A673 (cell line): ENCODE results near the gene CD74. TPM values are rescaled to one million over a fixed set of nuclear protein-coding genes. Genes with fewer than 3 reads are reported as not detected.

ENCODE experiments used
- BruUV-seq: library from RNA; stranded (reverse); fragments of 400-500 nt; replicated peaks from 2 replicates; lab custom pipeline; 2021; lab: Mats Ljungman, UMichigan
- CTCF ChIA-PET: fragments of 300-600 bp; sonication (Branson Sonifier 250); formaldehyde crosslinking; loops from one replicate; lab custom pipeline; 2022; ENCODE audit warnings: antibody characterized with exemption; lab: Charles Lee
- POLR2A ChIA-PET: fragments of 300-600 bp; sonication (Branson Sonifier 250); formaldehyde crosslinking; loops from one replicate; lab custom pipeline; 2022; ENCODE audit warnings: antibody characterized with exemption; ENCODE audit not compliant: low non-redundant PET; lab: Charles Lee
- DNase-seq: peaks from one replicate; pipeline ENCODE4 v3.0.0-alpha.2; 2015; ENCODE audit warnings: low spot score
- H3K27ac ChIP-seq: fragments of 200-600 bp; sonication (generic); 2 replicates; pipeline ENCODE4 v1.5.1; 2016; ENCODE audit warnings: mixed run types, low read depth, mild to moderate bottlenecking, mixed read lengths, antibody characterized with exemption, low read length; ENCODE audit not compliant: poor library complexity, severe bottlenecking
- H3K27me3 ChIP-seq: fragments of 200-600 bp; sonication (generic); replicated peaks from 2 replicates; pipeline ENCODE4 v1.6.1; 2017; ENCODE audit warnings: mixed run types, low read depth, mild to moderate bottlenecking, mixed read lengths, antibody characterized with exemption, low read length; ENCODE audit not compliant: insufficient read depth, poor library complexity
- H3K36me3 ChIP-seq: fragments of 200-600 bp; sonication (generic); 2 replicates; pipeline ENCODE4 v1.6.1; 2016; ENCODE audit warnings: mixed run types, mild to moderate bottlenecking, mixed read lengths, antibody characterized with exemption, low read length; ENCODE audit not compliant: insufficient read depth, poor library complexity, severe bottlenecking
- H3K4me1 ChIP-seq: fragments of 200-600 bp; sonication (generic); 2 replicates; pipeline ENCODE4 v1.6.1; 2017; ENCODE audit warnings: mixed run types, mild to moderate bottlenecking, mixed read lengths, antibody characterized with exemption, low read length; ENCODE audit not compliant: insufficient read depth, poor library complexity, severe bottlenecking
- H3K4me3 ChIP-seq: fragments of 200-600 bp; sonication (generic); 2 replicates; pipeline ENCODE4 v1.5.1; 2016; ENCODE audit warnings: low read depth, mixed run types, mild to moderate bottlenecking, mixed read lengths, low read length; ENCODE audit not compliant: poor library complexity, severe bottlenecking
- H3K9me3 ChIP-seq: fragments of 200-600 bp; sonication (generic); 2 replicates; pipeline ENCODE4 v1.6.1; 2016; ENCODE audit warnings: mixed run types, low read depth, mild to moderate bottlenecking, mixed read lengths, antibody characterized with exemption, low read length; ENCODE audit not compliant: poor library complexity, severe bottlenecking
- EZH2 ChIP-seq: fragments of 200-600 bp; sonication (generic); IDR thresholded peaks from 2 replicates; pipeline ENCODE4 v1.6.1; 2017; ENCODE audit warnings: borderline replicate concordance, low read depth, mild to moderate bottlenecking, mixed read lengths, antibody characterized with exemption, low read length; ENCODE audit not compliant: poor library complexity, severe bottlenecking
- intact Hi-C: fragments of 100-400 bp; cut with micrococcal nuclease; formaldehyde crosslinking; loops from one replicate; pipeline ENCODE4 v1.10.0; 2022; ENCODE audit not compliant: unreplicated experiment
- total RNA-seq: library from RNA; stranded (reverse); gene quantifications from 2 replicates; pipeline ENCODE4 v1.2.3, GENCODE V29; 2021
- TF ChIP-seq, protein P1 (sequence below): fragments of 300-800, 200-600 bp; sonication (generic); conservative IDR thresholded peaks from 2 replicates; pipeline ENCODE4 v1.5.1; 2017; ENCODE audit warnings: low read depth, mild to moderate bottlenecking, antibody characterized with exemption, low read length, moderate library complexity, mixed read lengths

Gene CD74
- total RNA-seq, 1 experiment from 2014 or later: not detected

DNA sequence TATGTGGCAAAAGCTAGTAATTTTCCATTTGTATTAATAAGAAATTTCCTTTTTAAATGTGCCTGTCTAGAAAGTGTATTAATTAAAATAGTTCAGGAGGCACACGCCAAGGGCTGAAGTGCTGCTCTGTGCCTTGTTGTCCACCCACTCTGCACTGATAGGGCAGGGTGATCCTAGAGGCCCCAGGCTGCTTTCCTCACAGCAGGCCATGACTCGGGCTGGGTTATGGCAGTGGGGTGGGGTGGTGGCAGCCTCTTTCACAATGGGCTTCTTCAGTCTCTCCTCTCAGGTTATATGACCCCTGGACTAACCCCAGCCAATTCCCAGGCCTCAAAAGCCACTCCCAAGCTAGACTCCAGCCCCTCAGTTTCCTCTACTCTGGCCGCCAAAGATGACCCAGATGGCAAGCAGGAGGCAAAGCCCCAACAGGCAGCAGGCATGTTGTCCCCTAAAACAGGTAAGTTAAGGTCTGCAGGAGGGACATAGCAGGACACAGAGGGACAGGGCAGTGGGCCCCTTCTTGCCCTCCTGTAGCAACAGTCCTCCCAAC, 19.5 kb downstream of the CD74 start:
- CTCF ChIA-PET: no interaction called here
- no TSS peak for BruUV-seq

DNA sequence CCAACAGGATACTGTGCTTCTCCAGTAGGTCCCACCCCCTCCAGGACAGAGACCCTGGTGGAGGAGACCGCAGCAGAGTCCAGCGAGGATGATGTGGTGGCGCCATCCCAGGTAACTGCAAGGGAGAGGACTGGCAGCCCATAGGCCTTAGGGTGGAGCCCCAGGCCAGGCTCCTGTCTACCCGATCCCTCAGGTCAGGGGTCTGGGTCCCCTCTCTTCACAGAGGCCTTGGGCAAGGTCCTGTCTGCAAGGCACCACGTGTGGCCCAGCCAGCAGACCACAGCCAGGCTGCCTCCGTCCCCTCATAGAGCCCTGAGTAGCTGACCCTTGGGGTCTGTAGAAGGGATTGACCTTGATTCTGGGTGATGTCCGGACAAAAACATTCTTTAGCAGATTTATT, 20.0 kb downstream of the CD74 start:
- Histone ChIP-seq H3K27me3 (no peaks in the 10 kb centered on the region), H3K9me3 (no peaks in the 10 kb centered on the region), H3K4me3 (no peak overlapping the region), H3K36me3 (peaks cover 81% of the 10 kb centered on the region), H3K4me1 (no peaks in the 10 kb centered on the region), H3K27ac (no peak overlapping the region)
- ChIA-PET POLR2A (no interaction called here), CTCF (no interaction called here)
- no TSS peak for BruUV-seq
- no peak for TF ChIP-seq EZH2
- TF ChIP-seq, protein P1, sequence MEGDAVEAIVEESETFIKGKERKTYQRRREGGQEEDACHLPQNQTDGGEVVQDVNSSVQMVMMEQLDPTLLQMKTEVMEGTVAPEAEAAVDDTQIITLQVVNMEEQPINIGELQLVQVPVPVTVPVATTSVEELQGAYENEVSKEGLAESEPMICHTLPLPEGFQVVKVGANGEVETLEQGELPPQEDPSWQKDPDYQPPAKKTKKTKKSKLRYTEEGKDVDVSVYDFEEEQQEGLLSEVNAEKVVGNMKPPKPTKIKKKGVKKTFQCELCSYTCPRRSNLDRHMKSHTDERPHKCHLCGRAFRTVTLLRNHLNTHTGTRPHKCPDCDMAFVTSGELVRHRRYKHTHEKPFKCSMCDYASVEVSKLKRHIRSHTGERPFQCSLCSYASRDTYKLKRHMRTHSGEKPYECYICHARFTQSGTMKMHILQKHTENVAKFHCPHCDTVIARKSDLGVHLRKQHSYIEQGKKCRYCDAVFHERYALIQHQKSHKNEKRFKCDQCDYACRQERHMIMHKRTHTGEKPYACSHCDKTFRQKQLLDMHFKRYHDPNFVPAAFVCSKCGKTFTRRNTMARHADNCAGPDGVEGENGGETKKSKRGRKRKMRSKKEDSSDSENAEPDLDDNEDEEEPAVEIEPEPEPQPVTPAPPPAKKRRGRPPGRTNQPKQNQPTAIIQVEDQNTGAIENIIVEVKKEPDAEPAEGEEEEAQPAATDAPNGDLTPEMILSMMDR: no peak
- DNase-seq: no peak
- intact Hi-C loops: no loop called here

More for the DNA sequence above, 19.5 kb downstream of the CD74 start:
- no peaks in the 10 kb centered on the region for H3K9me3 ChIP-seq
- H3K27ac ChIP-seq: no peak overlapping the region
- H3K27me3 ChIP-seq: no peaks in the 10 kb centered on the region
- no peak for DNase-seq
- peaks cover 76% of the 10 kb centered on the region for H3K36me3 ChIP-seq
- TF ChIP-seq, protein P1: no peak
- TF ChIP-seq EZH2: no peak
- POLR2A ChIA-PET: no interaction called here
- no peaks in the 10 kb centered on the region for H3K4me1 ChIP-seq
- no peak overlapping the region for H3K4me3 ChIP-seq
- intact Hi-C loops: no loop called here

DNA sequence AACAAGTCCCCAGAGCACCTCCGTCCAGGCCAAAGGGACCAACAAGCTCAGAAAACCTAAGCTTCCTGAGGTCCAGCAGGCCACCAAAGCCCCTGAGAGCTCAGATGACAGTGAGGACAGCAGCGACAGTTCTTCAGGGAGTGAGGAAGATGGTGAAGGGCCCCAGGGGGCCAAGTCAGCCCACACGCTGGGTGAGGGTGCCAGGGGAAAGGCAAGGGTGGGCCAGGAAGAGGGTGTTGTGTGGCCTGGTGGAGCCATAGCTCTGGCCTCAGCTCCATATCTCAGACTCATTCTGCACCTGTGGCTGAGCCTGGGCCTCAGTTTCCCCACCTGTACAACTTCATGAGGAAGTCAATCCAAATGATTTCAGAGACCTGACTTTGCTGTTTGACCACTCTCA, 20.7 kb downstream of the CD74 start:
- ChIA-PET POLR2A (no interaction called here), CTCF (no interaction called here)
- intact Hi-C loops: no loop called here

More for the DNA sequence above, 20.7 kb downstream of the CD74 start:
- no TSS peak for BruUV-seq
- no peak overlapping the region for H3K4me3 ChIP-seq
- no peak overlapping the region for H3K27ac ChIP-seq
- peaks cover 87% of the 10 kb centered on the region for H3K36me3 ChIP-seq
- DNase-seq: no peak
- no peaks in the 10 kb centered on the region for H3K4me1 ChIP-seq
- TF ChIP-seq EZH2: no peak
- TF ChIP-seq, protein P1: no peak
- H3K27me3 ChIP-seq: no peaks in the 10 kb centered on the region
- no peaks in the 10 kb centered on the region for H3K9me3 ChIP-seq
